Measurements from ENCODE around the gene CABP5.

Gene CABP5

DNA sequence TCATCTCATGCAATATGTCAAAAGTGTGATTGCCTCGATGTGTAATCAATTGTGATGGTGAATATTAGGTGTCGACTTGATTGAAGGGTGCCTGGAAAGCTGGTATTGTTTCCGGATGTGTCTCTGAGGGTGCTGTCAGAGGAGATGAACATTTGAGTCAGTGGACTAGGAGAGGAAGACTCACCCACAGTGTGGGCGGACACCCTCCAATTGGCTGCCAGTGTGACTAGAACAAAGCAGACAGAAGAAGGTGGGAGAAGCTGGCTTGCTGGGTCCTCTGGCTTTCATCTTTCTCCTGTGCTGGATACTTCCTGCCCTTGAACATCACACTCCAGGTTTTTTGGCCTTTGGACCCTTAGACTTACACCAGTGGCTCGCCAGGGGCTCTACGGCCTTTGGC is 15.5 kb upstream of the CABP5 start:
- 89% methylated on average over 6 of the region's 6 CpGs for WGBS
- Histone ChIP-seq H4K8ac (ENCODE audit: low read length) (no peak overlapping the region), H3K4ac (ENCODE audit: low read depth in 1 of 2, low read length in 2 of 2) (no peak overlapping the region), H2AK5ac (ENCODE audit: low read length, severe bottlenecking) (no peak overlapping the region), H2BK120ac (ENCODE audit: low read depth, low read length) (no peak overlapping the region), H3K23ac (ENCODE audit: low read length in 2 of 2) (no peak overlapping the region), H3K27me3 (ENCODE audit: control insufficient read depth in 1 of 2, insufficient read depth in 1 of 2, low read length in 2 of 2) (peaks cover 0 to 27% of the 10 kb centered on the region in 2 experiments), H3K79me1 (replicated peaks; ENCODE audit: low read length, poor library complexity, severe bottlenecking) (no peaks in the 10 kb centered on the region), H3K9ac (ENCODE audit: low read length) (no peak overlapping the region), H3K36me3 (ENCODE audit: control insufficient read depth in 1 of 2, insufficient read depth in 2 of 2, low read depth in 1 of 2, low read length in 2 of 2) (no peaks in the 10 kb centered on the region), H3K9me3 (ENCODE audit: control insufficient read depth, low read length) (no peaks in the 10 kb centered on the region), H2AFZ (ENCODE audit: low read depth, low read length) (no peak overlapping the region), H3K18ac (ENCODE audit: low read depth in 1 of 2, low read length in 2 of 2) (no peak overlapping the region), H3K4me1 (ENCODE audit: control insufficient read depth, insufficient read depth, low read depth, low read length) (no peaks in the 10 kb centered on the region), H4K91ac (ENCODE audit: low read length) (no peak overlapping the region), H3K4me3 (ENCODE audit: insufficient read depth in 1 of 2, low read depth in 1 of 2, low read length in 2 of 2) (no peak overlapping the region), H3K14ac (ENCODE audit: low read length in 2 of 2) (no peak overlapping the region), H2BK5ac (ENCODE audit: low read depth, low read length, poor library complexity, severe bottlenecking) (no peak overlapping the region), H3K27ac (ENCODE audit: low read length, poor library complexity, severe bottlenecking) (no peak overlapping the region), H3K4me2 (ENCODE audit: low read length, poor library complexity, severe bottlenecking) (no peak overlapping the region), H2BK15ac (ENCODE audit: low read depth, poor library complexity, severe bottlenecking) (no peak overlapping the region), H2BK12ac (ENCODE audit: low read length in 2 of 2) (no peak overlapping the region)
- DNase-seq, result no peak

DNA sequence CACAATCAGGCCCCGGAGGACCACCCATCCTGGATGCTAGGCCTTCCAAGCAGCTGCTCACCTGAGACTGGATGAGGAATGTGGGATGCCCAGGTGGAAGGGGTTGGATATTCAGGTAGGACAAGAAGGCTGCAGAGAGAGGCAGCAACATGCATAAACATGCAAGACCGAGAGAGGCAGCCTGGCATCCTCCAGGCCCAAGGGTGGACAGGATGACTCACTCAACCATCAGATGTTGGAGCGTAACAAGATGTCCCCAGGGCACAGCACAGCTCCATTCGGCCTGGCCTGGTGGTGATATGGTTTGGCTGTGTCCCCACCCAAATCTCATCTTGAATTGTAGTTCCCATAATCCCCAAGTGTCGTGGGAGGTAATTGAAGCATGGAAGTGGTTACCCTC is 10.0 kb upstream of the CABP5 start:
- Histone ChIP-seq H3K9me3 (ENCODE audit: control insufficient read depth, low read length) (peaks cover 12% of the 10 kb centered on the region), H2AFZ (ENCODE audit: low read depth, low read length) (no peak overlapping the region), H2BK5ac (ENCODE audit: low read depth, low read length, poor library complexity, severe bottlenecking) (no peak overlapping the region), H3K9ac (ENCODE audit: low read length) (no peak overlapping the region), H3K18ac (ENCODE audit: low read depth in 1 of 2, low read length in 2 of 2) (no peak overlapping the region), H3K4me2 (ENCODE audit: low read length, poor library complexity, severe bottlenecking) (no peak overlapping the region), H3K36me3 (ENCODE audit: control insufficient read depth in 1 of 2, insufficient read depth in 2 of 2, low read depth in 1 of 2, low read length in 2 of 2) (no peaks in the 10 kb centered on the region), H2BK120ac (ENCODE audit: low read depth, low read length) (no peak overlapping the region), H3K27ac (ENCODE audit: low read length, poor library complexity, severe bottlenecking) (no peak overlapping the region), H3K4ac (ENCODE audit: low read depth in 1 of 2, low read length in 2 of 2) (no peak overlapping the region), H2AK5ac (ENCODE audit: low read length, severe bottlenecking) (no peak overlapping the region), H3K4me3 (ENCODE audit: insufficient read depth in 1 of 2, low read depth in 1 of 2, low read length in 2 of 2) (no peak overlapping the region), H3K4me1 (ENCODE audit: control insufficient read depth, insufficient read depth, low read depth, low read length) (no peaks in the 10 kb centered on the region), H3K79me1 (replicated peaks; ENCODE audit: low read length, poor library complexity, severe bottlenecking) (no peaks in the 10 kb centered on the region), H2BK12ac (ENCODE audit: low read length in 2 of 2) (no peak overlapping the region), H2BK15ac (ENCODE audit: low read depth, poor library complexity, severe bottlenecking) (no peak overlapping the region), H3K23ac (ENCODE audit: low read length in 2 of 2) (no peak overlapping the region), H4K91ac (ENCODE audit: low read length) (no peak overlapping the region), H3K14ac (ENCODE audit: low read length in 2 of 2) (no peak overlapping the region), H4K8ac (ENCODE audit: low read length) (no peak overlapping the region), H3K27me3 (ENCODE audit: control insufficient read depth in 1 of 2, insufficient read depth in 1 of 2, low read length in 2 of 2) (peaks cover 0 to 8% of the 10 kb centered on the region in 2 experiments)
- DNase-seq, result no peak
- 73% methylated on average over 5 of the region's 5 CpGs for WGBS

DNA sequence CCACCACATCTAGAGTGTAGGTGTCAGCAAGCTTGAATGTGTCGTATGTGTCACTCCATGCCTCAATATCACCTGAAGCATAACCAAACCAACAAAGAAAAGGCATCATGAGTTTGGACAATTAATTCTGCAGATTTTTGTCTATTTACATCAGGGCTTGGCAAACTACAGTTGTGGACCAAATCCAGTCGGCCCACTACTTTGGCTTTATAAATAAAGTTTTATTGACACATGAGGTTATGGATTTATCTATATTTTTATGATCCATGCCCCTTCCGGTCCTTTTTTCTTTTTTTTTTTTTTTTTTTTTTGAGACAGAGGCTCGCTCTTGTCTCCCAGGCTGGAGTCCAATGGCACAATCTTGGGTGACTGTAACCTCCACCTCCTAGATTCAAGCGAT is 9.2 kb upstream of the CABP5 start:
- H3K23ac ChIP-seq (ENCODE audit: low read length in 2 of 2), result no peak overlapping the region
- H3K4me2 ChIP-seq (ENCODE audit: low read length, poor library complexity, severe bottlenecking), result no peak overlapping the region
- no peak overlapping the region for H2BK5ac ChIP-seq (ENCODE audit: low read depth, low read length, poor library complexity, severe bottlenecking)
- H2BK120ac ChIP-seq (ENCODE audit: low read depth, low read length), result no peak overlapping the region
- H3K4me1 ChIP-seq (ENCODE audit: control insufficient read depth, insufficient read depth, low read depth, low read length), result no peaks in the 10 kb centered on the region
- no peak overlapping the region for H2BK15ac ChIP-seq (ENCODE audit: low read depth, poor library complexity, severe bottlenecking)
- no peak overlapping the region for H2AK5ac ChIP-seq (ENCODE audit: low read length, severe bottlenecking)
- no peak for DNase-seq
- no peak overlapping the region for H3K18ac ChIP-seq (ENCODE audit: low read depth in 1 of 2, low read length in 2 of 2)
- H2BK12ac ChIP-seq (ENCODE audit: low read length in 2 of 2), result no peak overlapping the region
- H3K9me3 ChIP-seq (ENCODE audit: control insufficient read depth, low read length), result peaks cover 20% of the 10 kb centered on the region
- no peak overlapping the region for H2AFZ ChIP-seq (ENCODE audit: low read depth, low read length)
- no peak overlapping the region for H3K4ac ChIP-seq (ENCODE audit: low read depth in 1 of 2, low read length in 2 of 2)
- no peak overlapping the region for H3K27ac ChIP-seq (ENCODE audit: low read length, poor library complexity, severe bottlenecking)
- WGBS, result 49% methylated on average over 4 of the region's 5 CpGs
- H3K36me3 ChIP-seq (ENCODE audit: control insufficient read depth in 1 of 2, insufficient read depth in 2 of 2, low read depth in 1 of 2, low read length in 2 of 2), result no peaks in the 10 kb centered on the region
- H3K4me3 ChIP-seq (ENCODE audit: insufficient read depth in 1 of 2, low read depth in 1 of 2, low read length in 2 of 2), result no peak overlapping the region
- H3K79me1 ChIP-seq (replicated peaks; ENCODE audit: low read length, poor library complexity, severe bottlenecking), result no peaks in the 10 kb centered on the region
- H4K8ac ChIP-seq (ENCODE audit: low read length), result no peak overlapping the region
- no peak overlapping the region for H4K91ac ChIP-seq (ENCODE audit: low read length)
- no peak overlapping the region for H3K9ac ChIP-seq (ENCODE audit: low read length)
- no peak overlapping the region for H3K14ac ChIP-seq (ENCODE audit: low read length in 2 of 2)
- H3K27me3 ChIP-seq (ENCODE audit: control insufficient read depth in 1 of 2, insufficient read depth in 1 of 2, low read length in 2 of 2), result peaks cover 0 to 10% of the 10 kb centered on the region in 2 experiments

DNA sequence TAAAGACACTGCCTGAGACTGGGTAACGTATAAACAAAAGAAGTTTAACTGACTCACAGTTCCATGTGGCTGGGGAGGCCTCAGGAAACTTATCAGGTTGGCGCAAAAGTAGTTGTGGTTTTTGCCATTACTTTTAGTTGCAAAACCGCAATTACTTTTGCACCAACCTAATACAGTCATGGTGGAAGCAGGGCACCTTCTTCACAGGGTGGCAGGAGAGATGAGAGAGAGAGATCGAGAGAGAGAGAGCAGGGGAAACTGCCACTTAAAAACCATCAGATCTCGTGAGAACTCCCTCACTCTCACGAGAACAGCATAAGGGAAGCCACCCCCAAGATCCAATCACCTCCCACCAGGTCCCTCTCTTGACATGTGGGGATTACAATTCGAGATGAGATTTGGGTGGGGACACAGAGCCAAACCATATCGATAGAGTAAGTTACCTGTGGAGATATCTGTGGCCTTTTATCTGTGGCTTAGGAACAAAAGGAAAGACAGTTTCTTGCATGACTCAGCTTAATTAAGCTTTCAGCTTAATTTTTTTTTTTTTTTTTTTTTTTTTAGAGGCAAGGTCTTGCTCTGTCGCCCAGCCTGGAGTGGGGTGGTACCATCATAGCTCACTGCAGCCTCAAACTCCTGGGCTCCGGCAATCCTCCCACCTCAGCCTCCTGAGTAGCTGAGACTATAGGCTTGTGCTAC is 7.6 kb upstream of the CABP5 start:
- Histone ChIP-seq H3K36me3 (ENCODE audit: control insufficient read depth in 1 of 2, insufficient read depth in 2 of 2, low read depth in 1 of 2, low read length in 2 of 2) (no peaks in the 10 kb centered on the region), H3K14ac (ENCODE audit: low read length in 2 of 2) (no peak overlapping the region), H2AK5ac (ENCODE audit: low read length, severe bottlenecking) (no peak overlapping the region), H2AFZ (ENCODE audit: low read depth, low read length) (no peak overlapping the region), H3K23ac (ENCODE audit: low read length in 2 of 2) (no peak overlapping the region), H4K91ac (ENCODE audit: low read length) (no peak overlapping the region), H3K27ac (ENCODE audit: low read length, poor library complexity, severe bottlenecking) (no peak overlapping the region), H3K4me1 (ENCODE audit: control insufficient read depth, insufficient read depth, low read depth, low read length) (no peaks in the 10 kb centered on the region), H3K79me1 (replicated peaks; ENCODE audit: low read length, poor library complexity, severe bottlenecking) (no peaks in the 10 kb centered on the region), H3K9me3 (ENCODE audit: control insufficient read depth, low read length) (peaks cover 23% of the 10 kb centered on the region), H4K8ac (ENCODE audit: low read length) (no peak overlapping the region), H2BK15ac (ENCODE audit: low read depth, poor library complexity, severe bottlenecking) (no peak overlapping the region), H2BK5ac (ENCODE audit: low read depth, low read length, poor library complexity, severe bottlenecking) (no peak overlapping the region), H3K4me3 (ENCODE audit: insufficient read depth in 1 of 2, low read depth in 1 of 2, low read length in 2 of 2) (no peak overlapping the region), H3K27me3 (ENCODE audit: control insufficient read depth in 1 of 2, insufficient read depth in 1 of 2, low read length in 2 of 2) (peaks cover 0 to 12% of the 10 kb centered on the region in 2 experiments), H2BK12ac (ENCODE audit: low read length in 2 of 2) (no peak overlapping the region), H2BK120ac (ENCODE audit: low read depth, low read length) (no peak overlapping the region), H3K18ac (ENCODE audit: low read depth in 1 of 2, low read length in 2 of 2) (no peak overlapping the region), H3K4me2 (ENCODE audit: low read length, poor library complexity, severe bottlenecking) (no peak overlapping the region), H3K9ac (ENCODE audit: low read length) (no peak overlapping the region), H3K4ac (ENCODE audit: low read depth in 1 of 2, low read length in 2 of 2) (no peak overlapping the region)
- DNase-seq, result no peak
- 85% methylated on average over 6 of the region's 10 CpGs for WGBS

Measured in mesenchymal stem cell (in vitro differentiated cells and primary cell).